GM12865 (cell line): ENCODE measurements around the gene RAB36.

ENCODE experiments used
- DNase-seq: peaks from one replicate; pipeline ENCODE4 v3.0.0; 2010; ENCODE audit warnings: low read depth
- H3K4me3 ChIP-seq: 2 replicates; pipeline ENCODE4 v1.5.1; 2011; ENCODE audit warnings: mild to moderate bottlenecking, low read depth, low read length, control low read depth
- TF ChIP-seq, protein P1 (sequence below): IDR thresholded peaks from 2 replicates; pipeline ENCODE4 v1.5.1; 2011; ENCODE audit warnings: low read length, control low read depth, low read depth, inconsistent platforms; ENCODE audit not compliant: insufficient read depth; ENCODE audit errors: missing control alignments

The RAB36 gene

DNA sequence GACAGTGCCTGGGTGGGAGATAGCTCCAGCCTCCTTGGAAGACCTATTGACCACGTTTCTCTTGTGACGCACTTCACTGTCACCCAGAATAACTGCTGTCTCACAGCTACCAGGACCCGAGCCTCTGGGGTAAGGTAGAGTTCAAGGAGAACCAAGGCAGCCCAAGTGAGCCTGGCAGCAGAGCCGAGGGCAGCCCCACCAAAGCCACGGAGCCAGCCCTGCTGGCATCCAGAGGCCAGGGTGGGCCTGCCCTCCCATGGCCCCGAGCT lies 36.3 kb upstream of the RAB36 start:
- no peak overlapping the region for H3K4me3 ChIP-seq
- TF ChIP-seq, protein P1, sequence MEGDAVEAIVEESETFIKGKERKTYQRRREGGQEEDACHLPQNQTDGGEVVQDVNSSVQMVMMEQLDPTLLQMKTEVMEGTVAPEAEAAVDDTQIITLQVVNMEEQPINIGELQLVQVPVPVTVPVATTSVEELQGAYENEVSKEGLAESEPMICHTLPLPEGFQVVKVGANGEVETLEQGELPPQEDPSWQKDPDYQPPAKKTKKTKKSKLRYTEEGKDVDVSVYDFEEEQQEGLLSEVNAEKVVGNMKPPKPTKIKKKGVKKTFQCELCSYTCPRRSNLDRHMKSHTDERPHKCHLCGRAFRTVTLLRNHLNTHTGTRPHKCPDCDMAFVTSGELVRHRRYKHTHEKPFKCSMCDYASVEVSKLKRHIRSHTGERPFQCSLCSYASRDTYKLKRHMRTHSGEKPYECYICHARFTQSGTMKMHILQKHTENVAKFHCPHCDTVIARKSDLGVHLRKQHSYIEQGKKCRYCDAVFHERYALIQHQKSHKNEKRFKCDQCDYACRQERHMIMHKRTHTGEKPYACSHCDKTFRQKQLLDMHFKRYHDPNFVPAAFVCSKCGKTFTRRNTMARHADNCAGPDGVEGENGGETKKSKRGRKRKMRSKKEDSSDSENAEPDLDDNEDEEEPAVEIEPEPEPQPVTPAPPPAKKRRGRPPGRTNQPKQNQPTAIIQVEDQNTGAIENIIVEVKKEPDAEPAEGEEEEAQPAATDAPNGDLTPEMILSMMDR: no peak
- DNase-seq: no peak

DNA sequence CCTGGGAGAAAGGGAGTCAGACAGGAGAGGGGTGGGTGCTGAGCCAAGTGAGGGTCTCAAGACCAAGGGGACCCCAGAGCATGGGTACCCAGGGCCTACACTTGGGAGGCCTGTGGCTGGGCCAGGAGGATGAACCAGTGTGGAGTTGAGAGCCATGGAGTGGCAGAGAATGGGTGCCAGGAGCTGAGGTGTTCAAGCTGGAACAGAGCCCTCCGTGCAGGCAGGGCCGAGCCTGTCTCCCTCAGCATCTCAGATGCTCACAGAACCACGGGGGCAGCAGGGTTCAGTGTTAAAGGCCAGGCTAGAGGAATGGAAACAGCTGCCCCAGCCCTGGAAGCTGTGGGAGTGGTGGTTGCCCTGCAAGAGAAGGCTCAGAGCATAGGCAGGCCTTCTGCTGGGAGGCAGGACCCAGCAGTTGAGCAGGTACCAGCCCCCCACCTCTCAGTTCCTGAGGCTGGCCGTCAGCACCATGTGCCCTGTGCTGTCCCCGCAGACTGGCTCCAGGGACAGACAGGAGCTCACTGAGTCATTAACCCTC lies 35.8 kb upstream of the RAB36 start:
- no peak overlapping the region for H3K4me3 ChIP-seq
- TF ChIP-seq, protein P1: no peak
- no peak for DNase-seq

DNA sequence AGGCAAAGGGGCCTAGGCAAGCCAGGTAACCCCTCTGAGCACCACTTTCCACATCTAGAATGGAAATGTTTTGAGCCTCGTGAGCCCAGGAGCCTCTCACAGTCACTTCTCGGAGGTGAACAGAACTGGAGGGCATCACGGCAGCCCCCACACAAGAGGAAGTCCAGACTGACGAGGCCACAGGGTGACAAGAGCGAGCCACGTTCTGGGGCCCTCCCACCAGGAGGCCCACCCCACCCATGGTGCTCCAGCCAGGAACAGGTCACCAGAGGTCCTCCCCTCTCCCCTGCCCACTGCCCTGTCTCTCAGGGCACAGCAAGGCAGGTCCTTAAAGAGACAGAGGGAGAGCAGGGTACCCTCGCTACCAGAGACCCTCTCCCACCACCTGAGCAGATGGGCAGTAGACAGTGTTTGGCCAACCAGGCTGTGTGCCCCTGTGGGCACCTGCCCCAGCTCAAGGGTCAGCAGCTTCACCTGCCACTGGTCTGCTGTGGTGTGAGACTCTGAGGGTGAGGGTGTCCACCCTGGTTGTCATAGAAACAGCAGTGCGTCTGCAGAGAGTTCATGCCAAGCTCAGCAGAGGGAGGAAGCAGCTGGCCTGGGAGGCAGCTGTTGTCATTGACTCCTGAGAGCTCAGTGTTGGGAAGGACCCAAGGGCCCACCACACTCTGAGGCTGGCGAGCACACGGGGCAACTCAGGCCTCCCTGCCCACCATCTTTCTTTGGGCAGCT lies 34.9 kb upstream of the RAB36 start:
- TF ChIP-seq, protein P1: no peak
- DNase-seq: no peak
- H3K4me3 ChIP-seq: no peak overlapping the region

DNA sequence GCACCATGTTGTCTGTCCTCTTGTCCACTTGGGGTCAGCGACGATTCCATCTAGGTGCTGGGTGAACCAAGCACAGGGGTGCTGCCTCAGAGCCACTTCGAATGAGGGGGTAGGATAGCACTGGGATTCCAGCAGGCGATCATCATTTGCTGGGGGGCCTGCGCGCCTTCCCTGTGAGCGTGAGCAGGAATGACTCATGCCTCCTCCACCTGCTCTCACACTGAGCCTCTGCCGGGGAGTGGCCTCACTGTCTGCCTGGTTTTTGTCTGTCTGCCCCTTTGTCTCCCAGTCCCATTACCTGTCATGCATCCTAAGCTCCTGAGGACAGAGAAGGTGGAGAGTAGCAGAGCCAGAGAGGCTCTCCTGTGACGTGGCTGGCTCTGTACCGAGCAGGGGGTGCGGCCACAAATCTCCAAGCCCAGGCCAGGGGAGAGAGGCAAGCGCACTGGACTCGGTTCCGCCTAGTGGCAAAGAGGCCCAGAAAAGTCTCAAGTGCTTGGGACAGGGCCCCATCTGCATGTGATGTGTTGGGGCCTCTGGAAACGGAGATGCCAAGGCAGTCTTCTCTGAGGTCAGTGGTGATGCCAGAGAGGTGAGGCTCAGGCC lies 34.3 kb upstream of the RAB36 start:
- no peak for DNase-seq
- no peak overlapping the region for H3K4me3 ChIP-seq
- TF ChIP-seq, protein P1: no peak

DNA sequence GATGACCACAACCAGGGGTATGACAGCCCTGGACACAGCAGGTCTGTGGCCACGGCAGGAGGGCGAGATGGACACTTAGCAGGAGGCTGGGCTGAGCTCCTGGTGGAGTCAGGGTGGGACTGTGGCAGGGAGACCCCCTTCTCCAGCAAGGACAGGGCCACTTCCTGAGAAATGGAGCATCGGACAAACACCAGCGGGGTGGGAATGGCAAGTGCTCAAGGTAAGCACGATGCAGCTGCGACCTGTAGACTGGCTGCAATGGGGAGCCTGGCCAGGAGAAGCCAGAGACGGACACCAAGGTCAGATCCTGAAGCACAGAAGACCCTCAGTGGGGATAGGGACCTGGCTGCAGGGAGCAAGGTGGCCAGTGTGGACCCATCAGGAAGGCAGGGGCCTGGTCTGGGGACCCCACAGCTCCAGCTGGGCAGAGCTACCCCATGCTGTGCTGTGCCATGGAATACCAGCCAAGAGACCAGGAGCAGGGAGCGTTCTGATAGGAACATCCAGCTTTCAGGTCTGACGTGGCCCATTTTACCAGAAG lies 32.7 kb upstream of the RAB36 start:
- TF ChIP-seq, protein P1: no peak
- no peak overlapping the region for H3K4me3 ChIP-seq

DNA sequence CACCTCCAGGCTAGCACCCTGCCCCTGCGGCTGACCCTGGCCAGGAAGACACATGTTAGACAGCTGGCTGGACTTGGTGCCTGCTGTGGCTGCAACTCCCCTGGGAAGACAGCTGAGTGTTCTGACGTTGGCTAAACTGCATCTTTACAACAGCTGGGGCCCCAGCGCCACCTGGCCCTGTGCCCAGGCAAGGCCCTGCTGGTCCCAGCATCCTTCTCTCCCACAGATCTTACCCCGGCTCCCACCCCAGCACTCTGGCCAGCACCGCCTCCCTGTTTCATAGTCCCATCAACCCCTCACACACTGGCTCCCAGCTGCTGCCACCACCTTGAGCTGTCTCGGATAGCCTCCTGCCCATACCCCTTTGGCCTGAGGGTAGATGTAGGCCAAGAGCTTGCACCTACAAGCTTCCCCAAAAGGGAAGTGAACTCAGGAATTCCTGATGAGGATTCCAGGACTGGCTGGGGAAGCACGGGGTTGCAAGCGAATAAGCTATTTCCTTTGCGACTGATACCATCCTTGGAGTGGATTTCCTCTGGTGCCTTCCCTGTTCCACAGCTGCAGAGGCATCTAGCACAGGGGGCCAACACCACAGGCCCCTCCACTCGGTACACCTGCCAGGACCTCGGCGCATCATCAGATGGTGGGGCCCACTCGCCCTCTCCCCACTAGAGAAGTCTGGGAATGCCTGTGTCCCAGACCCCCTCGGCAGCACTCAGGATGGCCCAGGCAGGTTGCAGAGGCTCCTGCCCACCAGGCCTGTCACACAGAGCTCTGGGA lies 32.0 kb upstream of the RAB36 start:
- no peak overlapping the region for H3K4me3 ChIP-seq
- TF ChIP-seq, protein P1: no peak
- DNase-seq: peak; percentile 24

More for the DNA sequence above, 32.7 kb upstream of the RAB36 start:
- no peak for DNase-seq
